Endodermal cell (in vitro differentiated cells): ENCODE measurements around the gene IGF2. TPM values are rescaled to one million over a fixed set of nuclear protein-coding genes. Genes with fewer than 3 reads are reported as not detected.

Source experiments
- DNase-seq: peaks from one replicate; pipeline ENCODE4 v3.0.0-alpha.2; 2017
- H3K27ac ChIP-seq: 2 replicates; pipeline ENCODE4 v1.5.1; 2013; ENCODE audit warnings: mild to moderate bottlenecking, low read depth, low read length, moderate library complexity
- H3K27me3 ChIP-seq: 2 replicates; pipeline ENCODE4 v1.6.1; 2013; ENCODE audit warnings: mild to moderate bottlenecking, low read length, moderate library complexity; ENCODE audit not compliant: insufficient read depth, control insufficient read depth, poor library complexity, severe bottlenecking
- H3K36me3 ChIP-seq: 2 replicates; pipeline ENCODE4 v1.7.0; 2013; ENCODE audit warnings: mild to moderate bottlenecking, low read length, moderate library complexity; ENCODE audit not compliant: control insufficient read depth, insufficient read depth
- H3K4me1 ChIP-seq: one replicate; pipeline ENCODE4 v1.7.0; 2013; ENCODE audit warnings: low read length; ENCODE audit not compliant: control insufficient read depth, insufficient read depth
- H3K4me3 ChIP-seq: 2 replicates; pipeline ENCODE4 v1.5.1; 2013; ENCODE audit warnings: mild to moderate bottlenecking, low read length, moderate library complexity
- H3K9ac ChIP-seq: 2 replicates; pipeline ENCODE4 v1.6.1; 2013; ENCODE audit warnings: mild to moderate bottlenecking, low read length, moderate library complexity; ENCODE audit not compliant: poor library complexity, severe bottlenecking; ENCODE audit errors: extremely low read depth
- H3K9me3 ChIP-seq: 2 replicates; pipeline ENCODE4 v1.6.1; 2013; ENCODE audit warnings: mild to moderate bottlenecking, low read length, moderate library complexity; ENCODE audit not compliant: control insufficient read depth
- H3K27ac Mint-ChIP-seq: 2 replicates; pipeline ENCODE4 v1.8.0; 2020; ENCODE audit warnings: mixed read lengths
- H3K27me3 Mint-ChIP-seq: 2 replicates; pipeline ENCODE4 v1.8.0; 2021; ENCODE audit warnings: mild to moderate bottlenecking, mixed read lengths; ENCODE audit not compliant: insufficient read depth
- H3K36me3 Mint-ChIP-seq: 2 replicates; pipeline ENCODE4 v1.8.0; 2020; ENCODE audit warnings: low read depth, mixed read lengths
- H3K4me1 Mint-ChIP-seq: 2 replicates; pipeline ENCODE4 v1.8.0; 2020; ENCODE audit warnings: mixed read lengths
- H3K4me3 Mint-ChIP-seq: 2 replicates; pipeline ENCODE4 v1.8.0; 2020; ENCODE audit warnings: mild to moderate bottlenecking, moderate library complexity, mixed read lengths
- H3K9me3 Mint-ChIP-seq: 2 replicates; pipeline ENCODE4 v1.8.0; 2020; ENCODE audit warnings: mild to moderate bottlenecking, mixed read lengths
- CTCF ChIP-seq: fragments of 200-600 bp; sonication (generic); conservative IDR thresholded peaks from 2 replicates; pipeline ENCODE4 v1.5.0; 2021; ENCODE audit warnings: antibody characterized with exemption, mild to moderate bottlenecking
- WGBS, 2 experiments: methylation state at CpG; one replicate each; pipeline versions ENCODE4 v1.1.5 to v1.1.7; 2013; ENCODE audit warnings: missing lambda C conversion rate in 2 of 2, mixed read lengths in 1 of 2; ENCODE audit not compliant: insufficient coverage in 1 of 2, insufficient read length in 1 of 2; 5-methylcytosine and 5-hydroxymethylcytosine counted together
- total RNA-seq, 2 donors: library from RNA; stranded (reverse); fragmentation: NEBNext Ultra II Directional in 1 of 2; extraction: Animal tissue kit (Norgen Biotek cat#: 25700) in 1 of 2; gene quantifications; 2 replicates in 1 of 2; 3 replicates in 1 of 2; pipeline ENCODE4 v1.2.1, GENCODE V29; 2021

The IGF2 gene
- total RNA-seq, 2 donors from 2014 or later: 0.80 to 5.1 TPM

DNA sequence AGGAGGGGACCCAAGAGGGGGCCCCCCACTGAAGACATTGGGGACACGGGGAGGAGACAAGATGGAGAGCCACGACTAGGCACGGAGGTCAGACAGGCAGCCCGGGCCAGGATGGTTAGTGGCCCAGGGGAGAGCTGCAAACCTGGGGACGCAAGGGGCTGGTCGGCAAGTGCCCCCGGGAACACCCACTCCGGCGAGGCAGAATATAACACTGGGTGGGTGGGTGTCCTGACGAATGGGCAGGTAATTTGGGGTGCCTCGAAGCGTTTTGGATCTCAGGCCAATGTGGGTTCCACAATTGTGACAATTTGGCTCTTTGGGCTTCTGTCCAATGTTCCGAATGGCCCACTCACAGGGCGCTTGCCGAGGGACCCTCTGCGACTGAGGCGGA lies 9.9 kb downstream of the IGF2 start:
- Mint-ChIP-seq H3K27ac (no peak overlapping the region), H3K4me3 (no peak overlapping the region), H3K9me3 (no peaks in the 10 kb centered on the region), H3K4me1 (no peaks in the 10 kb centered on the region), H3K27me3 (peaks cover 40% of the 10 kb centered on the region), H3K36me3 (no peaks in the 10 kb centered on the region)
- no peaks in the 10 kb centered on the region for H3K9me3 ChIP-seq
- no peak for DNase-seq
- H3K36me3 ChIP-seq: no peaks in the 10 kb centered on the region
- no peak overlapping the region for H3K9ac ChIP-seq
- no peak for TF ChIP-seq CTCF
- H3K4me1 ChIP-seq: no peaks in the 10 kb centered on the region
- H3K27me3 ChIP-seq: peaks cover 16% of the 10 kb centered on the region
- no peak overlapping the region for H3K4me3 ChIP-seq
- 94 to 95% methylated on average over 17 of the region's 17 CpGs for WGBS, 2 experiments
- H3K27ac ChIP-seq: no peak overlapping the region

DNA sequence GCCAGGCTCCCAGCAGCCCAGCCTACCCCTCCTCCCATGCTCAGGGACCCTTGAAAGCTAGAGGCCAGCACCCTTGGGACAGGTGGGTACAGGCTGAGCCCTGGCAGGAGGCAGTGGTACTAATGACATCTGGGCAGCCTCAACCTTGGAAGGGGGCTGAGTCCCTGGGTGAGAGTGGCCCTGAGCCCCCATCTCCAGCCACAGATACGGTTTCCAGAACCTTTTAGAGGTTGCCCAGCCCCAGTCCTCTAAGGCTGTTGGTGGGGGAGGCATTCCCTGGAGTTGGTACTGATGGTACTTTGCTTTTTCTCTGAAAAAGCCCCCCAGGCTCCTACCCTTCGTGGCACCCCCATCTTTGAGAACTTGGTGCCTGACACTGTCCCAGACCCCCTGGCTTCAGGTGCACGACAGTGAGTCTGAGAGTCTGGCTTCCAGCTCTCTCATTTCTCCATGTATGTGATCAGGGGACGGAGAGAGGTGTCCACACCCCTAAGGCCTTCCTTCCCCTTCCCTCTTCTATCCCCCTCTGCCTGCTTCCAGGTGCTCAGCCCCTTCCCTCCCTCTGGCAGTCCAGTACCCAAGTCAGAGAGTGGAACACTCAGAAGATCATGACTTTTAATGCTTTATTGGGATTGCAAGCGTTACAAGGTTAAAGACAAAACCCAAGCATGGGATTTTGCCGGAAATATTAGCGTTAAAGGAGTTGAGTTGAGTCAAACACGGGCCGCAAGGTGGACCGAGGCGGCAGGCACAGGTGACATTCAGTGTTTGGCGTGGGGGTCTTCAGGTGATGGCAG lies 10.5 kb downstream of the IGF2 start:
- DNase-seq: no peak
- WGBS, 2 experiments: 91 to 92% methylated on average over 11 to 12 of the region's 12 CpGs

GRCh38 chr11:2128130-2128510 lies 11.1 kb downstream of the IGF2 start:
- H3K9me3 Mint-ChIP-seq: no peaks in the 10 kb centered on the region
- H3K4me1 Mint-ChIP-seq: no peaks in the 10 kb centered on the region
- peaks cover 5% of the 10 kb centered on the region for H3K27me3 ChIP-seq
- TF ChIP-seq CTCF: no peak
- no peaks in the 10 kb centered on the region for H3K36me3 Mint-ChIP-seq
- H3K9me3 ChIP-seq: no peaks in the 10 kb centered on the region
- no peak for DNase-seq
- H3K27ac Mint-ChIP-seq: no peak overlapping the region
- no peak overlapping the region for H3K9ac ChIP-seq
- H3K4me3 Mint-ChIP-seq: no peak overlapping the region
- H3K4me3 ChIP-seq: no peak overlapping the region
- H3K36me3 ChIP-seq: no peaks in the 10 kb centered on the region
- peaks cover 34% of the 10 kb centered on the region for H3K27me3 Mint-ChIP-seq
- H3K27ac ChIP-seq: no peak overlapping the region
- no peaks in the 10 kb centered on the region for H3K4me1 ChIP-seq
- WGBS, 2 experiments: 86% methylated on average over 7 of the region's 7 CpGs; no CpG with 5 or more reads in 1 of the 2 experiments

More for the DNA sequence above, 10.5 kb downstream of the IGF2 start:
- Mint-ChIP-seq H3K4me3 (no peak overlapping the region), H3K36me3 (no peaks in the 10 kb centered on the region), H3K27me3 (peaks cover 38% of the 10 kb centered on the region), H3K4me1 (no peaks in the 10 kb centered on the region), H3K9me3 (no peaks in the 10 kb centered on the region), H3K27ac (no peak overlapping the region)
- no peaks in the 10 kb centered on the region for H3K4me1 ChIP-seq
- no peak overlapping the region for H3K27ac ChIP-seq
- H3K9ac ChIP-seq: no peak overlapping the region
- H3K9me3 ChIP-seq: no peaks in the 10 kb centered on the region
- no peaks in the 10 kb centered on the region for H3K36me3 ChIP-seq
- TF ChIP-seq CTCF: no peak
- peaks cover 11% of the 10 kb centered on the region for H3K27me3 ChIP-seq
- H3K4me3 ChIP-seq: no peak overlapping the region
